ENCODE data around the gene RBM4.
"Not testable (repeated sequence)": the region's sequence is repeated elsewhere in the genome, so short reads cannot be mapped to it uniquely, and the experiment has no call there.

Gene RBM4

GRCh38 chr11:66638177-66639065, at the start of gene RBM4:
Gene RBM4 (plus strand): TSS chr11:66638703. CDS start chr11:66639712, 1,009 bp downstream.
- DNase-seq (ENCODE audit: low spot score) = peak; percentile 100

DNA sequence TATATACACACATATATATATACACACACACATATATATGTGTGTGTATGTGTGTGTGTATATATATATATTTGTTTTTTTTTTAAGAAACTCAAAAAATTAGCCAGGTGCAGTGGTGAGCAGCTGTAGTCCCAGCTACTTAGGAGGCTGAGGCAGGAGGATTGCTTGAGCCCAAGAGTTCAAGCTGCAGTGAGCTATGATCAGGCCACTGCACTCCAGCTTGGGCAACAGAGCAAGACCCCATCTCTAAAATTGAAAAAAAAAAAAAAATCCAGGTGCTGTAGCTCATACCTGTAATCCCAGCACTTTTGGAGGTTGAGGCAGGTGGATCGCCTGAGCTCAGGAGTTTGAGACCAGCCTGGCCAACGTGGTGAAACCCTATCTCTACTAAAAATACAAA, 49.2 kb upstream of the RBM4 start:
- not testable (repeated sequence) for DNase-seq (ENCODE audit: low spot score)

GRCh38 chr11:66589996-66590675, 48.4 kb upstream of the RBM4 start:
- DNase-seq (ENCODE audit: low spot score) = no peak

GRCh38 chr11:66591175-66591574, 47.3 kb upstream of the RBM4 start:
- no peak for DNase-seq (ENCODE audit: low spot score)

GRCh38 chr11:66592457-66593302, 45.8 kb upstream of the RBM4 start, which contains the start of the genes CCDC87 and CCS:
Gene CCDC87 (minus strand): TSS chr11:66593063. CDS start chr11:66593015, 48 bp downstream.
Gene CCS (plus strand): TSS chr11:66593185. CDS start chr11:66593262, 77 bp downstream.
- peak; percentile 93 for DNase-seq (ENCODE audit: low spot score)

DNA sequence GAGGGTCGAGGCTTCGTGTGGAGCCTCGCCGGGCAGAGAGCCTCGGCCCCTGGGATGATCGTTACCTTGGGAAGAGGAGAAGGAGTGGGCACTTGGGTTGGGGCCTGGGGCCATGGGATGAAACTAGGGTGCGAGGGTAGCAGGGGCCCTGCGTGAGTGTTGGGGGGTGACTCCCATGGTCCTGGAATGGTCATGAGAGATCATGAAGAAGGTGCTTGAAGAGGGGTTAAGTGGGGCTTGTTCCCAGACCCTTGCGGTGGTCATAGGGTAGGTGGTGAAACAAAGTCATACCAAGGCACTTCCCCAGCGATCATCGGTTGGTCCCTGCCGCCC, 45.2 kb upstream of the RBM4 start:
- DNase-seq (ENCODE audit: low spot score) = no peak

- no peak for DNase-seq (ENCODE audit: low spot score)
These were observed 44.9 kb upstream of the RBM4 start for GRCh38 chr11:66593650-66594049.

- DNase-seq (ENCODE audit: low spot score) = no peak
These were observed 43.1 kb upstream of the RBM4 start for GRCh38 chr11:66595245-66595904.

DNA sequence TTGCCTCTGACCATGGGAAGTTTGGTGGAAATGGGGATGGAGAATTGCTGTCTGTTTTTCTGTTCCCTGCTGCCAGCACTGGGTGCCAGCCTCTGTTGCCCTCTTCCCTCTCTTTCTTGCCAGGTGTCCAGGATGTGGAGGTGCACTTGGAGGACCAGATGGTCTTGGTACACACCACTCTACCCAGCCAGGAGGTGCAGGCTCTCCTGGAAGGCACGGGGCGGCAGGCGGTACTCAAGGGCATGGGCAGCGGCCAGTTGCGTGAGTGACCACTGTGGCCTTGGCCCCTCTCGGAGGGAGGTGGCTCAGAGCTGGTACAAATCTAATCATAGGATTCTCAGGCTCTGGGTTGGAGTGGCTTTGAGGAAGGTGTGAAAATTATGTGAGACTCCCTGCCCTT, 39.5 kb upstream of the RBM4 start:
- DNase-seq (ENCODE audit: low spot score) = no peak

DNA sequence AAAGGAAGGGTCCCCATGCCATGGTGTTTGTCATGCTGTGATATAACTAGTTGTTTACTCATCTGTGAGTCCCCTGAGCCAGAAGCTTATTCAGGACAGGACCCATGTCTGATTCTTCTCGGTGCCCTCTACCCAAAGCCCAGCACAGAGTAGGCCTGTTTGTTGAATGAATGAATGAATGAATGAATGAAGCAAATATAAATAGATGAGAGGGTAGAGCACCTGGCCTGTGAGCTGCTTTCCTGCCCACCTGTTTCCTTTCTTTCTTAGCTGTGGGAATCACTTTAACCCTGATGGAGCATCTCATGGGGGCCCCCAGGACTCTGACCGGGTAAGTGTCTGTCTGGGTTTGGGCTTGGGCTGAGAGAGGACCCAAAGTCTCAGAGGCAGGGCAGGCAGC, 38.3 kb upstream of the RBM4 start:
- no peak for DNase-seq (ENCODE audit: low spot score)

DNA sequence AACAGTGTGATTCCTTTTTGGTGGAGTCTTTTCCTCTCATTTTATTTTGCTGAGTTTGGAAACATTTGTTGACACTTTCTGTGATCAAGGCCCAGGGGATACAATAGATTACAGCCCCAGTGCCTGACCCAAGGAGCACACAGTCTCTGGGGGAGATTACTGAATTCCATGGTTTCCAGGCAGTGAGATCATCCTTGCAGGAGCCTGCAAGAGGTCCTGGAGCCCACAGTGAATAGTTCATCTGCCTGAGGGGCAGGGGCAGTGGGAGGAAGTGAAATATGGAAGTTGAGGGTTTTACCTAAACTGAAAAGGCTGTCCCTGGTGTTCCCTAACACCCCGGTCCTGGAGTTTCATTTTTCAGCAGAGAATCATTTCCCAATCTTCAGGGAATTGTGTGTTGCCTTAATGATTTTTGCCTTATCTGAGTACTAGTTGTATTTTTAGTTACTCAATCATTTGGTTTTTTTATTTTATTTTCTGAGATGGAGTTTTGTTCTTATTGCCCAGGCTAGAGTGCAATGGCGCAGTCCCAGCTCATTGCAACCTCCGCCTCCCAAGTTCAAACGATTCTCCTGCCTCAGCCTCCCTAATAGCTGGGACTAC, 37.8 kb upstream of the RBM4 start:
- DNase-seq (ENCODE audit: low spot score) = no peak

- no peak for DNase-seq (ENCODE audit: low spot score)
These were observed 35.4 kb upstream of the RBM4 start for GRCh38 chr11:66603072-66603471.

- DNase-seq (ENCODE audit: low spot score) = no peak
These were observed 34.3 kb upstream of the RBM4 start for GRCh38 chr11:66604155-66604554.

- not testable (repeated sequence) for DNase-seq (ENCODE audit: low spot score)
These were observed 31.9 kb upstream of the RBM4 start for GRCh38 chr11:66606608-66607007.

DNA sequence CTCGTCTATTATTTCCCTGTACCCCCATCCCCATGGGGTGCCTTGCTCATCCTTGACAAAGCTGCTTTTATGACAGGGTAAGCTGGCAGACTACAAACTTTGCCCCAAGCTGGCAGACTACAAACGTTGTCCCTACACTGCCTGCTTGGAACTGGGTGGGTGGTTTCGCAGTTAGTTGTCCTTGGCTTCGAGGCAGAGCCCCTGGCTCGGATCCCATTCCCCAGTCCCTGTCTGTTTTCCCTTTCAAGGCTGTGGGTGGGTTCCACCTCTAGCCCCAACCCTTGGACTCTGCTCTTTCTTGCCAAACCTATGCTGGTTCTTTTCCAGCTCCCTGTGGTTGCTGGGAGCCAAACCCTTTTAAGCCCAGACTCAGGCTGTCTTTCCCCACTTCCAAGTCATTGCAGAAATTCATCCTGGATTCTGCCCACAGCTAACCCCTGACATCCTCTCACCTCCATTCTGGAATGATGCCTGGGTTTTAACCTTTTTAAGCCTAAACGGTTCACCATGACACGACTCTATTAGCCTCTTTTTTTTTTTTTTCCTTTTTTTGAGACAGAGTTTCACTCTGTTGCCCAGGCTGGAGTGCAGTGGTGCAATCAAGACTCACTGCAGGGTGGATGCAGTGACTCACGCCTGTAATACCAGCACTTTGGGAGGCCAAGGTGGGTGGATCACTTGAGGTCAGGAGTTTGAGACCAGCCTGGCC, 31.2 kb upstream of the RBM4 start:
- DNase-seq (ENCODE audit: low spot score) = no peak

GRCh38 chr11:66609721-66610617, 28.5 kb upstream of the RBM4 start:
- DNase-seq (ENCODE audit: low spot score) = no peak

DNA sequence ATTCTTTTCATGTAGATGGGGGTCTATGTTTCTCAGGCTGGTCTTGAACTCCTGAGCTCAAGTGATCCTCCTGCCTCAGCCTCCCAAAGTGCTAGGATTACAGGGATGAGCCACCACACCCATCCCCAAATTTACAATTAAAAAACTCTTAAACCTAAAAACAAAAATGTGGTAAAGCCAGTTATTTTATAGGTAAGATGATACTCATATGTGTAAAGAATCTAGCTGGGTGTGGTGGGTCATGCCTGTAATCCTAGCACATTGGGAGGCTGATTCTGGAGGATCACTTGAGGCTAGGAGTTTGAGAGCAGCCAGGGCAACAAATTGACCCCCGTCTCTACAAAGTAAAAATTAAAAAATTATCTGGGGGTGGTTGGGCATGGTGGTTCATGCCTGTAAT, 26.0 kb upstream of the RBM4 start:
- no peak for DNase-seq (ENCODE audit: low spot score)

- DNase-seq (ENCODE audit: low spot score) = no peak
These were observed 24.4 kb upstream of the RBM4 start for GRCh38 chr11:66614073-66614472.

DNA sequence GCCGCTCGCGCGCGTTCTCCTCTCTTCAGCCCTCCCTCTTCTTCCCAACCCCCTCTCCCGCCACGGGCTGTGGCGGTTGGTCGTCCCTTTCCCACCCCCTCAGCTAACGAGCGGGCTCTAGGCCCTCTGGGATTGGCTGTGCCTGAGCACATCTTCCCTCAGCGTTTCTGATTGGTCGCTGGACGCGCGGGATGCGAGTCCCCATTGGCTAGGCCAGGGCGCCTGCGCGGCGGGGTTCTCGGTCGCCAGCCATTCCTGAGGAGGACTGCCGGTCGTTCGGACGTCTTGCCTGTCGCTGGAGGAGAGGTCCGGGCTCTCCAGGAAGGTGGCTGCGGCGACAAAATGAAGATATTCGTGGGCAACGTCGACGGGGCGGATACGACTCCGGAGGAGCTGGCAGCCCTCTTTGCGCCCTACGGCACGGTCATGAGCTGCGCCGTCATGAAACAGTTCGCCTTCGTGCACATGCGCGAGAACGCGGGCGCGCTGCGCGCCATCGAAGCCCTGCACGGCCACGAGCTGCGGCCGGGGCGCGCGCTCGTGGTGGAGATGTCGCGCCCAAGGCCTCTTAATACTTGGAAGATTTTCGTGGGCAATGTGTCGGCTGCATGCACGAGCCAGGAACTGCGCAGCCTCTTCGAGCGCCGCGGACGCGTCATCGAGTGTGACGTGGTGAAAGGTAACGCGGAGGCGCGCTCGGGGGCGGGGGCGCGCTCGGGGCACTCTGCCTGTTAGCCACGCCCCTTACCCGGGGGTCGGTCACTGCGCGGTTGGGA, 21.9 kb upstream of the RBM4 start, which contains the start of gene RBM14:
RBM14 (plus strand) TSS at position 252 of the 776 bp plus-strand sequence; CDS start at position 343, 91 bp downstream.
- DNase-seq (ENCODE audit: low spot score) = peak; percentile 99

Measured in SW480 (cell line).